ENCODE data around the gene PPP1R14C.

The PPP1R14C gene

DNA sequence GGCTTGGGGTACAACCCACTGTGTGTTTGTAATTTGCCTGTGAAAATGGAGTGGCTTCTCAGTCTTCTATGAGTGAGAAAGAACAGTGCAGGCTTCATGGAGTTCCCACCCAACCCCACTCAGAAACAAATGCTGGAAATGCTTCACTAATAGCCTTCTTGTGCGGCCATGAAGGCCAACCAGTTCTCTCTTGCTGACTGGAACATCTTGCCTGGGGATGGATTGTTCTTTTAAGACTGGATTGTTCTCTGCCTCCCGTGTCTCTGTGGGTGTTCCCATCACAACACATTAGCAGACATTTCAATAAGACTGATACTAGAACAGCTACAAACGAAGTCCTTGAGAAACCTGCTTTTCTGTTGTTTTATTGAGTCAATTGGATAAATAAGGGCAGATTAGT is 110.6 kb downstream of the PPP1R14C start:
- no peak for DNase-seq

DNA sequence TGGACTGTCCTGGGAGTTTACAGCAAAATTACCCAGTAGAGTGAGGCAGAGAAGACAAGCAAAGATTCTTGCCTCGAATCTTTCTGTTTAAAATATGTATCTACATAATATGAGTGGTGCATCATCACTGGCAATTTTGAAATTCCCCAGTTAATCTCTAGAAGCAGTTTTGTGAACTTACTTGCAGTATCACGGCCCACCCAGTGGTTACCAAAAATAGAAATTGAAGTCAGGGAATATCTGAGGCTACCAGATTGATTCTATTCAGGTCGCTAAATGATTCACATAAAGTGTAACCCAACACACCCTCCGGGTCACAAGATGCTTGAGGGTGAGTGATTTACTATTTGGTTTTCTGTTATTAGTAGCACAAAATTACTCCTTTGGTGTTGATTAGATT is 111.9 kb downstream of the PPP1R14C start:
- DNase-seq = no peak

DNA sequence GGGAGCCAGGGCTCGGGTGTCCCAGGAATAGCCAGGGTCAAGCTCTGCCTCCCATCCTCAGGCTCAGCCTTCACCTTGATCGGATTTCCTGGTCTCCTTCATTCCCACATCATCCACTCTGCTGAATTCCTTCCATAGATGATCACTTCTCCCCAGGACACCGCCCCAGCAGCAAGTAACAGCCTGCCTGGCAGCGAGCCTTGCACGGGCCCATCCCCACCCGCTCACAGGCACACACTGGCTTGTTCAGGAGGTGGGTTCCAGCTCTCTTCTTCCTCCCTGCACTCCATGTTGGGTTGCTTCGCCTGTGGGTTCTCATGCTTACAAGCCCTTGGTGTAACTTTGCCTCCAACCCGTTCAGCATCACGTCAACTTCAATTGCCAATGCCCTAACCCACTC is 113.0 kb downstream of the PPP1R14C start:
- DNase-seq = no peak

DNA sequence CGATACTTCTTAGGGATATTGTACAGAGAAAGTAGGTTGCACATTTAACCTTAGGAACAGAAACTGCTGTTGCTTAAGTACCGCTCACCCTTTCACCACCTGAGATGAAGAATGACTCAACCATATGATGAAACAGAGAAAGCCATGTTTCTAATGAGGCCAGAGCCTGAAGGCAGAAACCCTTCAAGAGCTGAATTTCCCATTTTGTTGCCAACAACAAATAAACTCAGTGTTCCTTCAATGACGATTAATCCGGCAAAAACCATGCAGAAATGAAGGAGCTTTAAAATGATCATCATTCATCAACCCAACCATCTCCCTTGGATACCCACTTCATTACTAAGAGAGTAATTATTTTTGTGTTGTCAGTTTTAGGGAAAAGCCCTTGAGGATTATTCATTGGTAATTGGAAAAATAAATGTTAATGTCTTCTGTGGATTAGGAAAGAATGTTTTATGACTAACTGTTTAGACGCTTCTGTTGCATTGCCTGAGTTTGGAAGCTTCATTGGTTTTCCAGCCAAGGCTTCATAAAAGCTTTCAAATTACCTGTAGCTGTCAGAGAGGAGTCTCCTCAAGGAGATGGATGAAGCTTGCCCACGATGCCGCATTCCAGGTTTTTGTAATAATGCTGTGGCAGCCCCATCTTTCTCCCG is 113.9 kb downstream of the PPP1R14C start:
- DNase-seq = no peak

GRCh38 chr6:150258381-150258780 is 115.5 kb downstream of the PPP1R14C start:
- DNase-seq = no peak

GRCh38 chr6:150260931-150261330 is 118.1 kb downstream of the PPP1R14C start:
- DNase-seq = no peak

DNA sequence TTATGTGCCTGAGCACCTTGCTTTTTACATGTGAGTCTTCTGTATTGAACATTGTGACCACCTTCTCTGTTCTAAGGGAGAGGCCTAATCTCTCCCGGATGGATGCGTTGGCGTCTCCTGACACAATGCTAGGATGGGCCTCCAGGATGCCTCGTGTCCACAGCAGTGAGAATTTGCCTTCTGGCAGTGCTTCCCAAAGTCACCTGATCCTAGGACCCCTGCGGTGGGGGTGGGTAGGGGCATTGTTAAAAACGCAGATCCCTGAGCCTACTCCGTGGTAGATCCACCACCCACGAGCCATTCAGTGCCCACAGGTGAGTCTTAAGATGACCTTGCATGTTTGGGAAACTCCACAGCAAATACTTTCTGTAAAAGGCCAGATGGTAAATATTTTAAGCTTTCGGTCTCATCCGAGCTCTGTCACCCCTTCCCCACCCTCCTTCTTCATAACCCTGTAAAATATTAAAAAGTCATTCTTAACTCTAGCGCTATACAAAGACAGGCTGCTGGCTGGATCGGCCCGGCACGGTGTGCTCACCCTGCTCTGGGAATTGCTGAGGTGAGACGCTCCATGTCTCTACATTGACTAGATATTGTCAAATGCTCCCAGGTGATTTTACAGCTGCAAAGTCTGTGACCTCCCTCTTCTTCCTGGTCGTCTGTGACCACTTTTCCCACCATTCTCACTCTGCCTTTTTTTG is 119.3 kb downstream of the PPP1R14C start:
- DNase-seq = no peak

- DNase-seq = no peak
Observed at GRCh38 chr6:150263765-150264404, 121.0 kb downstream of the PPP1R14C start.

DNA sequence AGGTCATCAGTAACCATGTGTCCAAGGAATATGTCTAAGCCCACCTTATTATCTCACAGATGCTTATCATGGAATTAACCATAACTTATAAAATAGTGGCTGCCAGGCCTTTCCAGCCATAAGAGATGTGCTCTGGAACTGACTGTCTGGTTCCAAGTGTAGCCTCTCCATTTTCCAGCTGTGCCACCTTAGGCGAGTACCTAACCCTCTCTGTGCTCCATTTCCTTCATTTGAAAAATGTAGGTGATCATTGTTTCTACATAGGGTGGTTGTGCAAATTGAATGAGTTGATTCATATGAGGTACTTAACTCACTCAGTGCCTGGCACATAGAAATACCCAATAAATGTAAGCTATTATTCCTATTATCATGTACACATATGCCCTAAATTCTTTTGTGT is 123.5 kb downstream of the PPP1R14C start:
- no peak for DNase-seq

DNA sequence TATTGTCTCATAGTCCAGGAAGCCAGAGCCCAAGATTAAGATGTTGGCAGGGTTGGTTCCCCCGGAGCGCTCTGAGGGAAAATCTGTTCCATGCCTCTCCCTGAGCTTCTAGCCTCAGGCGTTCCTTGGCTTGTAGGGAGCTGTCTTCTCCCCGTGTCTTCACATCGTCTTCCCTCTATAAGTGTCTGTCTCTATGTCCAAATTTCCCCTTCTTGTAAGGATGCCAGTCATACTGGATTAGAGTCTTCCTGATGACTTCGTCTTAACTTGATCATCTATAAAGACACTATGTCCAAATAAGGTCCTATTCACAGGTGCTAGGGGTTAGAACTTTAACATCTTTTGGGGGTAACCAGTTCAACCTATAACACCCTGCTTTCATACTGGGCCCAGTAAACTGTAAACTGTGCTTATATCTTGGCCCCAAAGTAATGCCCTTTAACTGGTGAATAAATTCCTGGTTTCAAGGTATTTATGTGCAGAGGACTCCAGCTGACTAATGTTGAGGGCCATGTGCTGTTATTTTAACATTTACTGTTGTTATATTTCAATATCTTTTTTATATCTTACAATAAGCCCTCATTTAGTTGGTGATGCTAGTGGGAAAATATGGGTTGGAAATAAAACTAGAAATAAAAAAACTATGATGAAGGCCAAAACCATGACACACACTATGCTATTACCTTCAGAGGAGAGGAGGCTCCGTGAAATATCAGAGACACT is 124.3 kb downstream of the PPP1R14C start:
- no peak for DNase-seq

GRCh38 chr6:150267686-150268561 is 125.1 kb downstream of the PPP1R14C start:
- no peak for DNase-seq

DNA sequence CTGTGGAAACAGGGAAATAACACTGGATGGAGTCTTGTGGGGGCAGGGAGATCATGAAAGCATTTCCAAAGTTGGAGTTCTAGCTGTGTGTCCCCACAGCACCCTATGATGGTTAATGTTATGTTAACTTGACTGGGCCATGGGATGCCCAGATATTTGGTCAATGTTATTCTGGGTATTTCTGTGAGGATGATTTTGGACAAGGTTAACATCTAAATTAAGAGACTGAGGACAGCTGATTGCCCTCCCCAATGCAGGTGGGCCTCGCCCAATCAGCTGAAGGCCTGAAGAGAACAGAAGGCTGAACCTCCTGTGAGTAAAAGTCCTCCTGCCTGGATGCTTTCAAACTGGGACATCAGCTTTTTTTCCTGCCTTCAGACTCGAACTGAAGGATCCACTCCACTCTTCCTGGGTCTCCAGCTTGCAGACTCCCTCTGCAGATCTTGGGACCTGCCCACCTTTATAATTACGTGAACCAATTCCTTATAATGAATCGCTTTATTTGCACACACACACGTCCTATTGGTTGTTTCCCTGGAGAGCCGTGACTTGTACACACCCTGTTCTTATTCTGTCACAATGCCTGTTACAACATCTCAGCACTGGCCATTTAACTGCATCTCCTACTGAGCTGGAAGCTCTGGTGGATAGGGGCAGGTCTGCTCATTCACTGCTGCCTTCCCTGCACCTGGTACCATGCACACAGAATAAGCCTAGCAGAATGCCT is 126.4 kb downstream of the PPP1R14C start:
- no peak for DNase-seq

GRCh38 chr6:150269857-150270223 is 127.0 kb downstream of the PPP1R14C start:
- no peak for DNase-seq

GRCh38 chr6:150270330-150271052 is 127.6 kb downstream of the PPP1R14C start:
- DNase-seq = no peak

- no peak for DNase-seq
Observed at GRCh38 chr6:150271172-150271500, 128.3 kb downstream of the PPP1R14C start.

DNA sequence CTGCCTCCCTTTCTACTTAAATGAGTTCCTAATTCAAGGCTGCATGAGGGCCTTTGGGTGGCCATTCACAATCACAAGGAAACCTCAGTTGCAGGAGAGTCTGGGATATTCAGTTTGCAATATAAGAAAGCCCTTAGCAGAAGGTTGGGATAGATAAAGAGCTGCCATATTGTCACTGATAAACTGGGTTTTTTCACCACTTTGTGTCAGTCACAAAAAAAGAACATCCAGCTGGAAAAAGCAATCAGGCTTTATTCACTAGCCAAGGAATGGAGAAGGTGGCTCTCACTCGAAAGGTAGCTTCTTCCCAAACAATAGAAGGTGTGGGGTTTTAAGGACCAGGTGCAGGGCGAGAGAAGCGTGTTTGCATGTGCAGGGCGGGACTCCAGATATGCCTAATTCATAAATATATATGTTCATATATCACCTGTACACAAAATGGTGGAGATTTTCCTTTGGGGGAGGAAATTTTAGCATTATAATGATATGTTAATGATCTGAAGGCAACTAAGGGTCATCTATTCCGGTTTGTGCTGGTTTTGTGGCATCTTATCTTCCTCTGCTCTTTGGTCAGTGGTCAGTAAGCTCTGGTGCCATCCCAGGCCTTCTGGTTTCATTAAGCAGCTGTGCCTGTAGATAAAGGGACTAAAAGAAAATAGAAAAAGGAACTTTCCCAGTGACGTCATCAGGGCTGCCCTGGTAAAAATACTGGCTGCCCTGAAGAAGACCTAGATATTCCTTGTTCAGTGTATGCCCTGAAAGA is 128.8 kb downstream of the PPP1R14C start:
- no peak for DNase-seq

DNA sequence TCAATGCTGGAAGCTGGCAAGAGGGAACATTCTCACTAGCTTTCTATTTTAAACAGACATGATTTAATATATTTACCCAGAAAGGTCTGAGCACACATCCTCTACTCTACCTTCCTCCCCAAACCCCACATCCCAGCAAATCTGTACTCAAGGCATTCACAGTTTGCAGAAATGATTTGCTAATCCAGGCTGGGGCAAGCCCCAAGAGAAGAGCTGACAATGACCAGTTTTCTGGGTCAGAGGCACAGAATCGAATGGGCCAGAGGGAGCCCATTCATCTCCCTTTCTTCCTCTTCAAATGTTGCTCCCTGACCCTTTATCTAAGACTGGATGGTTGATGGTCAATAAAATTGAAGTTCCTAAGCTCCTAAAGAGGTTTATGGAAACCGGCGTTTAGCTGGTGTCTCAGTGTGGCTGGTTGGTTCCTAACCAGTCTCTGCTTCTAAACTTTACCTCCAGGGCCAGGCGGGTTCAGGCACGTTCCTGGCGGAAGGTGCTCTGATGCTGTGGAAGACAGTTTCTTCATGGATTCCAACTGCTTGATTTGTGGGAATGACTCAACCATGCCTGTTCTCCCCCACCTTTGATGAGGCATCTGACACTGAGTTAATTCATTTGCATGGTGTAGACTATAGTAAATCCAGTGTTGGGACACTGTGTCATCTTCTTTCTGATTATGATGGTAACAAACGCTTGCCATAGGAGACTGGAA is 129.6 kb downstream of the PPP1R14C start:
- DNase-seq = no peak

DNA sequence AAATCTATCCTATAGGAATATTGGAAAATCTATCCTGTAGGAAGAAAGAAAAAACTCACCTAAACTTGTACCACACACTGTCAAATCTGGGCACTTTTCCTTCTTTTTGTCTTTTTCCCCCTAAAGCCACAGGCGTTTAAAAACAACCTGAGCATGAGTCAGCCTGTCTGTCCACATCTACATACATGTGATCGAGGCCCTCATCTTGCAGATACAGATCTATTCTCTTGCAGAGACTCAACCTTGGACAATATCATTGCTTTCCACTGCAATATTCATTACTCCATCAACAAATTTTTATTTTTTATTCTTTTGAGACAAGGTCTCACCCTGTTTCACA is 130.1 kb downstream of the PPP1R14C start:
- no peak for DNase-seq

DNA sequence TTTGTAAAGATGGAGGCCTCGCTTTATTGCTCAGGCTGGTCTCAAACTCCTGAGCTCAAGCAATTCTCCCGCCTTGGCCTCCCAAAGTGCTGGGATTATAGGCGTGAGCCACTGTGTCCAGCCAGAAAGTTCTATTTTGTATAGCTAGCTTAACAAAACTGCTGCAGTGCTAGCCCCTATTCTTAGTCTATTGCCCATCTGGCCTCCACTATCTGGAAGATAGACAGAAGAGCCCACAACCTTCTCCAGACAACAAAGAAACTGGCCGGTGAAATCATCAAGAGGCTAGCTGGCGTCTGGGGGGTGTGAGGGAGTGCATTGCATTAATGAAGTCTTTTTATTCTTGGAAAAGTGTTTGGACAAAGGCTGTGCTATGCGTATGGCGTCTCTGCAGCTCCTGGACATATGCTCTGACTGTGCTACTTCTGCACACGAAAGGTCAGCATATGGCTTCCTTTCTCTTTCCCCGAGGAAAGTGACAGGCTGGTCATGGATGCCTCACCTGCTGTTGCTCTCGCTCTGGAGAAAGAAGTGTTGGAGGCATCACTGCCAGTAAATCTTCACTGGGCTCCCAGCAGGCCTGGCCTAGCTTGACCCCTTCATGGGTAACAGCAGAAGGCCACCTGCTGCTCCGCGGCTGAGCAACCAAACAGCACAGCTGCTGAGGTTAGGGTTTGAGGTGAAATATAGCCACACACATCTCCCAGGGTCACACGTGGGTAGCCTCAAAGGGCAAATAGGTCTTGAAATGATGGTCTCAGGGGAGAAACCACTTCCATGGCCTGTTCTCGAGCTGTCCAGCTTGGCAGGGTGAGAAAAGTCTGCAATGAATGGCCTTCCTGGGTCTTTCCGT is 130.8 kb downstream of the PPP1R14C start:
- DNase-seq = no peak
